Endothelial cell of umbilical vein (primary cell): ENCODE measurements around the gene HIGD1A. TPM values are rescaled to one million over a fixed set of nuclear protein-coding genes. Genes with fewer than 3 reads are reported as not detected.

ENCODE experiments used
- BruUV-seq: library from RNA; stranded (reverse); fragments of 400-500 nt; replicated peaks from 2 replicates; lab custom pipeline; 2021; lab: Mats Ljungman, UMichigan
- CTCF ChIA-PET: fragments of 300-600, 350-600 bp; sonication (Branson Sonifier 250); formaldehyde crosslinking; loops from one replicate; lab custom pipeline; 2021; ENCODE audit warnings: antibody characterized with exemption, inconsistent platforms; lab: Charles Lee
- POLR2A ChIA-PET: fragments of 300-600, 350-600 bp; sonication (Branson Sonifier 250); formaldehyde crosslinking; loops from one replicate; lab custom pipeline; 2021; ENCODE audit warnings: antibody characterized with exemption, inconsistent platforms; lab: Charles Lee
- DNase-seq: peaks from one replicate; pipeline ENCODE4 v3.0.0-alpha.2; 2011; ENCODE audit warnings: low read depth, low spot score
- FAIRE-seq: peaks from 2 replicates; lab custom pipeline; 2011; peaks lifted over from hg19 to GRCh38; lab: Jason Lieb, UNC
- H2AFZ ChIP-seq: 2 replicates; pipeline ENCODE4 v1.6.0; 2012; ENCODE audit warnings: low read depth, low read length, control low read depth, inconsistent platforms
- H3K27ac ChIP-seq: 2 replicates; pipeline ENCODE4 v1.5.1; 2011; ENCODE audit warnings: low read depth, mild to moderate bottlenecking, control low read depth, low read length, moderate library complexity; ENCODE audit not compliant: insufficient read depth
- H3K27me3 ChIP-seq, 2 experiments: 2 replicates each; pipeline versions ENCODE4 v1.6.0 to v1.6.1; 2011; ENCODE audit warnings: low read length in 2 of 2, mixed read lengths in 1 of 2; ENCODE audit not compliant: control insufficient read depth in 2 of 2, insufficient read depth in 2 of 2
- H3K36me3 ChIP-seq, 2 experiments: 2 replicates in 1 of 2; 3 replicates in 1 of 2; pipeline ENCODE4 v1.5.1; 2011; ENCODE audit warnings: low read length in 2 of 2, mild to moderate bottlenecking in 1 of 2, moderate library complexity in 1 of 2; ENCODE audit not compliant: control insufficient read depth in 2 of 2, insufficient read depth in 2 of 2; ENCODE audit errors: extremely low read depth in 1 of 2
- H3K4me1 ChIP-seq: 3 replicates; pipeline ENCODE4 v1.5.1; 2011; ENCODE audit warnings: mild to moderate bottlenecking, low read length; ENCODE audit not compliant: control insufficient read depth, insufficient read depth; ENCODE audit errors: extremely low read depth
- H3K4me2 ChIP-seq: 2 replicates; pipeline ENCODE4 v1.6.1; 2011; ENCODE audit warnings: low read length, control low read depth, mixed read lengths; ENCODE audit not compliant: insufficient read depth
- H3K4me3 ChIP-seq, 3 experiments: fragments of 200-600 bp in 1 of 3; sonication (generic), shearing (Covaris generic) in 1 of 3; replicated peaks in 1 of 3; 2 replicates each; pipeline ENCODE4 v1.5.1; 2011 to 2016; ENCODE audit warnings: control low read depth in 3 of 3, low read length in 3 of 3, mild to moderate bottlenecking in 2 of 3, inconsistent platforms in 1 of 3, low read depth in 1 of 3, moderate library complexity in 1 of 3; ENCODE audit not compliant: insufficient read depth in 1 of 3
- H3K79me2 ChIP-seq: 2 replicates; pipeline ENCODE4 v1.6.0; 2012; ENCODE audit warnings: low read length, inconsistent platforms; ENCODE audit not compliant: control insufficient read depth, insufficient read depth
- H3K9ac ChIP-seq: replicated peaks from 2 replicates; pipeline ENCODE3; 2011; ENCODE audit warnings: low read length, control low read depth; ENCODE audit not compliant: insufficient read depth; ENCODE audit errors: extremely low read depth
- H3K9me1 ChIP-seq: replicated peaks from 3 replicates; pipeline ENCODE4 v1.6.0; 2011; ENCODE audit warnings: mild to moderate bottlenecking, low read length; ENCODE audit not compliant: control insufficient read depth, insufficient read depth; ENCODE audit errors: extremely low read depth
- H3K9me3 ChIP-seq: replicated peaks from 2 replicates; pipeline ENCODE4 v1.5.1; 2012; ENCODE audit warnings: low read length, inconsistent platforms; ENCODE audit not compliant: control insufficient read depth, insufficient read depth
- H4K20me1 ChIP-seq: replicated peaks from 2 replicates; pipeline ENCODE3; 2011; ENCODE audit warnings: mild to moderate bottlenecking, low read length; ENCODE audit not compliant: control insufficient read depth, insufficient read depth; ENCODE audit errors: extremely low read depth
- CTCF ChIP-seq, 2 donors: IDR thresholded peaks; 1 replicate in 1 of 2; 2 replicates in 1 of 2; pipeline ENCODE4 v1.5.1; 2011; ENCODE audit warnings: low read length in 2 of 2, mild to moderate bottlenecking in 2 of 2, moderate library complexity in 2 of 2, control low read depth in 1 of 2, inconsistent platforms in 1 of 2, low read depth in 1 of 2; ENCODE audit not compliant: insufficient read depth in 1 of 2; ENCODE audit errors: extremely low read depth in 1 of 2
- EZH2 ChIP-seq: IDR thresholded peaks from 2 replicates; pipeline ENCODE4 v1.6.1; 2012; ENCODE audit warnings: borderline replicate concordance, low read depth, mild to moderate bottlenecking, moderate library complexity, low read length, inconsistent platforms; ENCODE audit not compliant: severe bottlenecking
- FOS ChIP-seq: IDR thresholded peaks from 2 replicates; pipeline ENCODE4 v1.6.1; 2011; ENCODE audit warnings: mild to moderate bottlenecking, low read length, moderate library complexity, borderline replicate concordance; ENCODE audit not compliant: insufficient read depth
- GATA2 ChIP-seq: IDR thresholded peaks from 2 replicates; pipeline ENCODE4 v1.7.0; 2011; ENCODE audit warnings: low read depth, mild to moderate bottlenecking, moderate library complexity, mixed read lengths, low read length; ENCODE audit not compliant: insufficient read length, insufficient read depth
- JUN ChIP-seq: IDR thresholded peaks from 2 replicates; pipeline ENCODE4 v1.6.1; 2011; ENCODE audit warnings: borderline replicate concordance, low read depth; ENCODE audit not compliant: insufficient read length, insufficient read depth
- MAX ChIP-seq: IDR thresholded peaks from 2 replicates; pipeline ENCODE4 v1.6.1; 2011; ENCODE audit not compliant: insufficient read depth, insufficient read length
- MYC ChIP-seq: IDR thresholded peaks from one replicate; pipeline ENCODE4 v1.6.1; 2011; ENCODE audit warnings: mild to moderate bottlenecking, low read depth, low read length
- POLR2A ChIP-seq: IDR thresholded peaks from 2 replicates; pipeline ENCODE4 v1.6.1; 2012; ENCODE audit warnings: low read depth, mild to moderate bottlenecking, control low read depth, low read length
- POLR2AphosphoS5 ChIP-seq: IDR thresholded peaks from 2 replicates; pipeline ENCODE4 v1.6.1; 2012; ENCODE audit warnings: low read depth, mild to moderate bottlenecking, control low read depth, low read length, moderate library complexity; ENCODE audit not compliant: insufficient read depth
- dilution Hi-C: fragments of 300-500 bp; cut with MboI; formaldehyde crosslinking; loops from one replicate; pipeline ENCODE4 v1.15.0; 2019; ENCODE audit warnings: low sequenced_read_pairs; ENCODE audit not compliant: extremely low pct_ligation_motif_present
- intact Hi-C: fragments of 100-400 bp; cut with micrococcal nuclease; formaldehyde crosslinking; loops from one replicate; pipeline ENCODE4 v1.10.0; 2022
- polyA plus RNA-seq, 4 experiments: library from polyadenylated mRNA; depleted of rRNA in 3 of 4; stranded (reverse) in 3 of 4; unstranded in 1 of 4; fragments of >200 nt; gene quantifications; 2 replicates each; pipeline versions ENCODE4 v1.2.1 to v1.2.3, GENCODE V29; 2011 to 2012; ENCODE audit warnings: missing spikeins in 1 of 4
- total RNA-seq: library from RNA; stranded (reverse); gene quantifications from 2 replicates; pipeline ENCODE4 v1.2.3, GENCODE V29; 2021

Gene HIGD1A
- total and polyA plus RNA-seq, 2 donors (not counting 3 experiments of a cell fraction or from before 2014, with no cell fraction given) = 59.5 to 68.9 TPM

- no peak overlapping the region for H2AFZ ChIP-seq
- no peaks in the 10 kb centered on the region for H3K4me1 ChIP-seq
- intact Hi-C loops = loop anchor here (2.0 kb wide), 1 partner anchor 50 kb away; no protein-coding TSS in a partner anchor
- H3K4me2 ChIP-seq = no peak overlapping the region
- CTCF ChIA-PET = interaction anchor here (1.0 to 1.9 kb wide), 3 partner anchors 50 to 101 kb away, joined by 3 to 22 read pairs (median 4); no protein-coding TSS in a partner anchor
- BruUV-seq = no TSS peak
- DNase-seq (no peak), FAIRE-seq (no peak)
- H3K27ac ChIP-seq = no peak overlapping the region
- no peak for TF ChIP-seq POLR2AphosphoS5
- H3K79me2 ChIP-seq = no peaks in the 10 kb centered on the region
- dilution Hi-C loops = no loop called here
- H3K9me3 ChIP-seq = no peaks in the 10 kb centered on the region
- peaks cover 0 to 3% of the 10 kb centered on the region in 2 experiments for H3K36me3 ChIP-seq
- no peaks in the 10 kb centered on the region for H3K27me3 ChIP-seq
- H3K9me1 ChIP-seq = no peaks in the 10 kb centered on the region
- H3K9ac ChIP-seq = no peak overlapping the region
- H4K20me1 ChIP-seq = no peaks in the 10 kb centered on the region
- POLR2A ChIA-PET = no interaction called here
- no peak overlapping the region for H3K4me3 ChIP-seq
Measured at GRCh38 chr3:42780398-42780797, 23.9 kb downstream of the HIGD1A start.

GRCh38 chr3:42778644-42779043 lies 25.6 kb downstream of the HIGD1A start:
- no peaks in the 10 kb centered on the region for H3K9me3 ChIP-seq
- no peak overlapping the region for H3K27ac ChIP-seq
- BruUV-seq = no TSS peak
- no peaks in the 10 kb centered on the region for H3K9me1 ChIP-seq
- H3K79me2 ChIP-seq = no peaks in the 10 kb centered on the region
- H3K4me3 ChIP-seq = no peak overlapping the region
- intact Hi-C loops = no loop called here
- H3K4me2 ChIP-seq = no peak overlapping the region
- no peaks in the 10 kb centered on the region for H4K20me1 ChIP-seq
- no peaks in the 10 kb centered on the region for H3K27me3 ChIP-seq
- H3K4me1 ChIP-seq = no peaks in the 10 kb centered on the region
- no peak overlapping the region for H3K9ac ChIP-seq
- no peak overlapping the region for H2AFZ ChIP-seq
- peaks cover 0 to 3% of the 10 kb centered on the region in 2 experiments for H3K36me3 ChIP-seq
- no peak for FAIRE-seq
- dilution Hi-C loops = no loop called here
- CTCF ChIA-PET = interaction anchor here (0.6 to 1.9 kb wide), 4 partner anchors 61 to 103 kb away, joined by 3 to 22 read pairs (median 4); partner anchors contain the start of gene CYP8B1
- POLR2A ChIA-PET = no interaction called here
- no peak for DNase-seq
- TF ChIP-seq EZH2 = no peak
- no peak for TF ChIP-seq POLR2A
- no peak for TF ChIP-seq MYC
- no peak for TF ChIP-seq POLR2AphosphoS5
- no peak for TF ChIP-seq FOS
- TF ChIP-seq GATA2 = no peak
- no peak for TF ChIP-seq JUN
- TF ChIP-seq MAX = no peak
- no peak for TF ChIP-seq CTCF (IDR thresholded peaks at IDR 0.05; ENCODE audit: extremely low read depth in 1 of 2, insufficient read depth in 1 of 2, low read depth in 1 of 2, low read length in 2 of 2)
